GM21619 (cell line): ENCODE data around the gene NT5C.
"Not testable (repeated sequence)": the region's sequence is repeated elsewhere in the genome, so short reads cannot be mapped to it uniquely, and the experiment has no call there.

ENCODE experiments used
- ATAC-seq: cut with Tn5 transposase; IDR thresholded peaks from one replicate; pipeline ENCODE4 v1.9.1; 2021; ENCODE audit not compliant: unreplicated experiment

Gene NT5C

GRCh38 chr17:75146592-75146991 is 15.1 kb upstream of the NT5C start:
- ATAC-seq, result no peak

- no peak for ATAC-seq
These were observed 13.4 kb upstream of the NT5C start for GRCh38 chr17:75144816-75145512.

GRCh38 chr17:75142236-75142971 is 10.9 kb upstream of the NT5C start:
- ATAC-seq, result no peak

- ATAC-seq, result no peak
These were observed 7.0 kb upstream of the NT5C start for GRCh38 chr17:75138519-75138918.

GRCh38 chr17:75137762-75138161 is 6.2 kb upstream of the NT5C start:
- not testable (repeated sequence) for ATAC-seq

GRCh38 chr17:75135946-75136345 is 4.4 kb upstream of the NT5C start:
- ATAC-seq, result no peak

- ATAC-seq, result no peak
These were observed 3.9 kb upstream of the NT5C start for GRCh38 chr17:75135452-75135851.

GRCh38 chr17:75133607-75134347 is 2.2 kb upstream of the NT5C start:
- ATAC-seq, result not testable (repeated sequence)

GRCh38 chr17:75133001-75133400 is 1.5 kb upstream of the NT5C start:
- no peak for ATAC-seq

- ATAC-seq, result not testable (repeated sequence)
These were observed 767 bp upstream of the NT5C start for GRCh38 chr17:75132018-75133000.

GRCh38 chr17:75130632-75131277 is 787 bp downstream of the NT5C start:
- peak; percentile 18 for ATAC-seq

- no peak for ATAC-seq
These were observed 1.4 kb downstream of the NT5C start for GRCh38 chr17:75130059-75130631.

GRCh38 chr17:75129576-75129975 is 2.0 kb downstream of the NT5C start:
- ATAC-seq, result no peak

GRCh38 chr17:75128694-75129505 is 2.6 kb downstream of the NT5C start:
- no peak for ATAC-seq

GRCh38 chr17:75127936-75128335 is 3.6 kb downstream of the NT5C start:
- ATAC-seq, result not testable (repeated sequence)

GRCh38 chr17:75126954-75127353 is 4.6 kb downstream of the NT5C start:
- ATAC-seq, result no peak

GRCh38 chr17:75125984-75126383 is 5.6 kb downstream of the NT5C start:
- no peak for ATAC-seq

- no peak for ATAC-seq
These were observed 6.8 kb downstream of the NT5C start for GRCh38 chr17:75124819-75125162.
